GM12878 (cell line): Measurements from ENCODE around the gene UNC45A. TPM values are rescaled to one million over a fixed set of nuclear protein-coding genes. Genes with fewer than 3 reads are reported as not detected.
A peak's percentile ranks its signal among the peaks of the same experiment; 100 is the strongest.

Experiments used
- ATAC-seq: fragments of 200-7000 bp; cut with Tn5 transposase; 3 replicates; pipeline ENCODE4 v1.9.1; 2020; ENCODE audit warnings: mild to moderate bottlenecking, moderate library complexity
- BruUV-seq: library from RNA; stranded (reverse); fragments of 400-500 nt; replicated peaks from 2 replicates; lab custom pipeline; 2021; lab: Mats Ljungman, UMichigan
- CTCF ChIA-PET: fragments of 300-600 bp; sonication (Branson Sonifier 250); formaldehyde crosslinking; extraction: SDS; loops from one replicate; lab custom pipeline; 2021; ENCODE audit warnings: inconsistent platforms; lab: Yijun Ruan, JAX
- POLR2A ChIA-PET: fragments of 350-600 bp; formaldehyde crosslinking; extraction: SDS; loops from one replicate; lab custom pipeline; 2021; ENCODE audit warnings: inconsistent platforms; lab: Charles Lee
- RAD21 ChIA-PET: fragments of 300-600 bp; sonication (Branson Sonifier 250); formaldehyde crosslinking; loops from one replicate; lab custom pipeline; 2023; ENCODE audit warnings: antibody characterized with exemption; ENCODE audit not compliant: unreplicated experiment; lab: Charles Lee
- SMC1A ChIA-PET: fragments of 300-600 bp; sonication (Branson Sonifier 250); formaldehyde crosslinking; loops from one replicate; lab custom pipeline; 2023; ENCODE audit not compliant: unreplicated experiment, uncharacterized antibody; lab: Charles Lee
- DNase-seq: peaks from one replicate; pipeline ENCODE4 v3.0.0-alpha.2; 2011; ENCODE audit warnings: low read depth, low spot score
- FAIRE-seq: peaks from 3 replicates; lab custom pipeline; 2011; peaks lifted over from hg19 to GRCh38; lab: Jason Lieb, UNC
- H2AFZ ChIP-seq: 2 replicates; pipeline ENCODE4 v1.6.0; 2011; ENCODE audit warnings: low read depth, low read length, control low read depth; ENCODE audit not compliant: control insufficient read depth
- H3K27ac ChIP-seq: 2 replicates; pipeline ENCODE4 v1.5.1; 2011; ENCODE audit warnings: control low read depth; ENCODE audit not compliant: control insufficient read depth, insufficient read depth
- H3K27me3 ChIP-seq, 2 experiments: replicated peaks in 1 of 2; 2 replicates each; pipeline versions ENCODE4 v1.6.0 to v1.6.1; 2011; ENCODE audit warnings: low read length in 1 of 2; ENCODE audit not compliant: control insufficient read depth in 2 of 2, insufficient read depth in 2 of 2
- H3K36me3 ChIP-seq, 2 experiments: 2 replicates each; pipeline ENCODE4 v1.5.1; 2011; ENCODE audit warnings: low read length in 1 of 2; ENCODE audit not compliant: control insufficient read depth in 2 of 2, insufficient read depth in 2 of 2
- H3K4me1 ChIP-seq: 2 replicates; pipeline ENCODE4 v1.6.1; 2011; ENCODE audit warnings: mild to moderate bottlenecking, low read length, moderate library complexity, mixed read lengths; ENCODE audit not compliant: control insufficient read depth, insufficient read depth
- H3K4me2 ChIP-seq: 2 replicates; pipeline ENCODE4 v1.6.0; 2011; ENCODE audit warnings: control low read depth; ENCODE audit not compliant: control insufficient read depth, insufficient read depth
- H3K4me3 ChIP-seq: fragments of 200-600 bp; sonication (generic); 2 replicates; pipeline ENCODE4 v1.5.1; 2016
- H3K79me2 ChIP-seq: 2 replicates; pipeline ENCODE4 v1.6.0; 2011; ENCODE audit warnings: low read length; ENCODE audit not compliant: control insufficient read depth, insufficient read depth
- H3K9ac ChIP-seq: 2 replicates; pipeline ENCODE4 v1.8.0; 2011; ENCODE audit warnings: low read length, control low read depth, mixed read lengths; ENCODE audit not compliant: control insufficient read depth, insufficient read depth
- H3K9me3 ChIP-seq: replicated peaks from 3 replicates; pipeline ENCODE4 v1.5.1; 2011; ENCODE audit warnings: mild to moderate bottlenecking, low read length; ENCODE audit not compliant: control insufficient read depth, insufficient read depth
- H4K20me1 ChIP-seq: 2 replicates; pipeline ENCODE4 v1.6.0; 2011; ENCODE audit not compliant: control insufficient read depth, insufficient read depth
- CBX3 ChIP-seq: fragments of 200-600 bp; sonication (generic); IDR thresholded peaks from 2 replicates; pipeline ENCODE4 v1.6.1; 2016; ENCODE audit warnings: low read depth, borderline replicate concordance
- EED ChIP-seq: sonication (generic); IDR thresholded peaks from 2 replicates; pipeline ENCODE4 v1.6.1; 2016; ENCODE audit warnings: antibody characterized with exemption, low read depth
- IKZF1 ChIP-seq: fragments of 450-650 bp; conservative IDR thresholded peaks from 2 replicates; pipeline ENCODE4 v1.6.1; 2017; ENCODE audit warnings: antibody characterized with exemption, mild to moderate bottlenecking
- LARP7 ChIP-seq: fragments of 450-650 bp; IDR thresholded peaks from 2 replicates; pipeline ENCODE4 v1.6.1; 2017; ENCODE audit warnings: mild to moderate bottlenecking
- PML ChIP-seq: IDR thresholded peaks from 2 replicates; pipeline ENCODE4 v1.6.1; 2012; ENCODE audit warnings: low read length, inconsistent platforms
- RELB ChIP-seq: fragments of 450-650 bp; IDR thresholded peaks from 2 replicates; pipeline ENCODE4 v1.6.1; 2017; ENCODE audit warnings: low read depth, mild to moderate bottlenecking, moderate library complexity
- STAT3 ChIP-seq: IDR thresholded peaks from 2 replicates; pipeline ENCODE4 v1.6.1; 2011; ENCODE audit warnings: low read depth, low read length, improper control_type of control experiment
- ZNF622 ChIP-seq: fragments of 450-650 bp; IDR thresholded peaks from 2 replicates; pipeline ENCODE4 v1.6.1; 2017; ENCODE audit warnings: mild to moderate bottlenecking, inconsistent platforms
- ZZZ3 ChIP-seq: IDR thresholded peaks from 2 replicates; pipeline ENCODE4 v1.6.1; 2011; ENCODE audit warnings: low read depth; ENCODE audit not compliant: control insufficient read depth, insufficient read length
- WGBS: methylation state at CpG from one replicate; pipeline ENCODE4 v1.1.6; 2016; ENCODE audit warnings: low lambda C conversion rate; ENCODE audit not compliant: insufficient replicate concordance, insufficient coverage; ENCODE audit errors: missing lambda C conversion rate; 5-methylcytosine and 5-hydroxymethylcytosine counted together
- in situ Hi-C: fragments of 300-500 bp; cut with MboI; formaldehyde crosslinking; loops from 9 replicates; pipeline ENCODE4 v1.14.3; 2018; ENCODE audit warnings: mixed read lengths
- intact Hi-C: fragments of 100-400 bp; cut with micrococcal nuclease; formaldehyde crosslinking; loops from one replicate; pipeline ENCODE4 v1.14.2; 2022; ENCODE audit not compliant: unreplicated experiment
- polyA plus RNA-seq, 11 experiments: library from polyadenylated mRNA; depleted of rRNA in 4 of 11; unstranded in 6 of 11; stranded (reverse) in 5 of 11; fragments of >200 nt; fragmentation: Nextera tagmentation in 4 of 11; fragmentation: Illumina TruSeq in 1 of 11; extraction: Ambion mirVana in 4 of 11; extraction: Trizol in 1 of 11; gene quantifications; 1 replicate in 1 of 11; 2 replicates in 10 of 11; pipeline versions ENCODE4 v1.2.1 to v1.2.3, GENCODE V29; 2011 to 2016; ENCODE audit warnings: inconsistent platforms in 2 of 11, missing spikeins in 2 of 11, low read depth in 1 of 11
- total RNA-seq, 4 experiments: library from RNA; depleted of rRNA in 3 of 4; stranded (reverse); fragments of >200 nt in 3 of 4; fragmentation: Illumina TruSeq in 1 of 4; extraction: Trizol in 1 of 4; gene quantifications; 2 replicates each; pipeline versions ENCODE4 v1.2.1 to v1.2.3, GENCODE V29; 2013 to 2021
- TF ChIP-seq, protein P1 (sequence below): fragments of 450-650 bp; IDR thresholded peaks from 2 replicates; pipeline ENCODE4 v1.6.1; 2016; ENCODE audit warnings: mild to moderate bottlenecking, moderate library complexity, borderline replicate concordance
- TF ChIP-seq, protein P2 (sequence below): fragments of 450-650 bp; IDR thresholded peaks from 2 replicates; pipeline ENCODE4 v1.6.1; 2016; ENCODE audit warnings: mild to moderate bottlenecking
- TF ChIP-seq, protein P3 (sequence below): fragments of 450-650 bp; formaldehyde crosslinking; IDR thresholded peaks from 2 replicates; pipeline ENCODE4 v1.4.0; 2020; ENCODE audit warnings: mild to moderate bottlenecking, moderate library complexity

Gene UNC45A
- total and polyA plus RNA-seq, 10 of the 15 experiments (the other 5 are each of a cell fraction or from before 2014, with no cell fraction given): 10.3 to 57.8 (median 40.5) TPM

DNA sequence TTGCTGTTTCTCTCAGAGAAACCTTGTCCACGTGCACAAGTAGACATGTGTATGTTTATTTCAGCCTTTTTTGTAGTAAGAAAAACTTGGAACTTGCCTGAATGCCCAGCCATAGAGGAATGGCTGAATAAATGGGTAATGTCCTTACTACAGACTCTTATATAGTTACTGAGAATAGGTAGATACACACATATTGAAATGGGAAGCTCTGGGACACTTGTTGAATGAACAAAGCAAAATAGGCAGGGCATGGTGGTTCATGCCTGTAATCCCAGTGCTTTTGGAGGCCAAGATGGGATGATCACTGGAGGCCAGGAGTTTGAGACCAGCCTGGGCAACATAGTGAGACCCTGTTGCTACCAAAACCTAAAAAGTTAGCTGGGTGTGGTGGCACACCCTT is 1.7 kb downstream of the UNC45A start:
- Histone ChIP-seq H3K4me1 (peaks cover 22% of the 10 kb centered on the region), H3K36me3 (peaks cover 4 to 16% of the 10 kb centered on the region in 2 experiments; a peak in 3 of 4 replicates), H3K9ac (no peak overlapping the region), H2AFZ (no peak overlapping the region), H3K27me3 (no peaks in the 10 kb centered on the region), H3K4me3 (no peak overlapping the region), H3K27ac (no peak overlapping the region), H3K79me2 (peaks cover 15% of the 10 kb centered on the region), H4K20me1 (no peaks in the 10 kb centered on the region; the same call in 1 of the 2 replicates), H3K4me2 (0 out of 2 replicates have a peak overlapping the region, but pooled peaks have one; percentile 18), H3K9me3 (no peaks in the 10 kb centered on the region)
- no peak for ATAC-seq
- POLR2A ChIA-PET: interaction anchor here (0.6 kb wide), 1 partner anchor 35 kb away, joined by 6 read pairs; no protein-coding TSS in a partner anchor
- no peak for FAIRE-seq
- TF ChIP-seq IKZF1 (no peak), ZZZ3 (no peak), LARP7 (no peak), ZNF622 (no peak), STAT3 (no peak), RELB (no peak), CBX3 (no peak), EED (no peak), PML (no peak)
- TF ChIP-seq, protein P1, sequence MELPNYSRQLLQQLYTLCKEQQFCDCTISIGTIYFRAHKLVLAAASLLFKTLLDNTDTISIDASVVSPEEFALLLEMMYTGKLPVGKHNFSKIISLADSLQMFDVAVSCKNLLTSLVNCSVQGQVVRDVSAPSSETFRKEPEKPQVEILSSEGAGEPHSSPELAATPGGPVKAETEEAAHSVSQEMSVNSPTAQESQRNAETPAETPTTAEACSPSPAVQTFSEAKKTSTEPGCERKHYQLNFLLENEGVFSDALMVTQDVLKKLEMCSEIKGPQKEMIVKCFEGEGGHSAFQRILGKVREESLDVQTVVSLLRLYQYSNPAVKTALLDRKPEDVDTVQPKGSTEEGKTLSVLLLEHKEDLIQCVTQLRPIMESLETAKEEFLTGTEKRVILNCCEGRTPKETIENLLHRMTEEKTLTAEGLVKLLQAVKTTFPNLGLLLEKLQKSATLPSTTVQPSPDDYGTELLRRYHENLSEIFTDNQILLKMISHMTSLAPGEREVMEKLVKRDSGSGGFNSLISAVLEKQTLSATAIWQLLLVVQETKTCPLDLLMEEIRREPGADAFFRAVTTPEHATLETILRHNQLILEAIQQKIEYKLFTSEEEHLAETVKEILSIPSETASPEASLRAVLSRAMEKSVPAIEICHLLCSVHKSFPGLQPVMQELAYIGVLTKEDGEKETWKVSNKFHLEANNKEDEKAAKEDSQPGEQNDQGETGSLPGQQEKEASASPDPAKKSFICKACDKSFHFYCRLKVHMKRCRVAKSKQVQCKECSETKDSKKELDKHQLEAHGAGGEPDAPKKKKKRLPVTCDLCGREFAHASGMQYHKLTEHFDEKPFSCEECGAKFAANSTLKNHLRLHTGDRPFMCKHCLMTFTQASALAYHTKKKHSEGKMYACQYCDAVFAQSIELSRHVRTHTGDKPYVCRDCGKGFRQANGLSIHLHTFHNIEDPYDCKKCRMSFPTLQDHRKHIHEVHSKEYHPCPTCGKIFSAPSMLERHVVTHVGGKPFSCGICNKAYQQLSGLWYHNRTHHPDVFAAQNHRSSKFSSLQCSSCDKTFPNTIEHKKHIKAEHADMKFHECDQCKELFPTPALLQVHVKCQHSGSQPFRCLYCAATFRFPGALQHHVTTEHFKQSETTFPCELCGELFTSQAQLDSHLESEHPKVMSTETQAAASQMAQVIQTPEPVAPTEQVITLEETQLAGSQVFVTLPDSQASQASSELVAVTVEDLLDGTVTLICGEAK: no peak
- TF ChIP-seq, protein P2, sequence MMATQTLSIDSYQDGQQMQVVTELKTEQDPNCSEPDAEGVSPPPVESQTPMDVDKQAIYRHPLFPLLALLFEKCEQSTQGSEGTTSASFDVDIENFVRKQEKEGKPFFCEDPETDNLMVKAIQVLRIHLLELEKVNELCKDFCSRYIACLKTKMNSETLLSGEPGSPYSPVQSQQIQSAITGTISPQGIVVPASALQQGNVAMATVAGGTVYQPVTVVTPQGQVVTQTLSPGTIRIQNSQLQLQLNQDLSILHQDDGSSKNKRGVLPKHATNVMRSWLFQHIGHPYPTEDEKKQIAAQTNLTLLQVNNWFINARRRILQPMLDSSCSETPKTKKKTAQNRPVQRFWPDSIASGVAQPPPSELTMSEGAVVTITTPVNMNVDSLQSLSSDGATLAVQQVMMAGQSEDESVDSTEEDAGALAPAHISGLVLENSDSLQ: no peak
- TF ChIP-seq, protein P3, sequence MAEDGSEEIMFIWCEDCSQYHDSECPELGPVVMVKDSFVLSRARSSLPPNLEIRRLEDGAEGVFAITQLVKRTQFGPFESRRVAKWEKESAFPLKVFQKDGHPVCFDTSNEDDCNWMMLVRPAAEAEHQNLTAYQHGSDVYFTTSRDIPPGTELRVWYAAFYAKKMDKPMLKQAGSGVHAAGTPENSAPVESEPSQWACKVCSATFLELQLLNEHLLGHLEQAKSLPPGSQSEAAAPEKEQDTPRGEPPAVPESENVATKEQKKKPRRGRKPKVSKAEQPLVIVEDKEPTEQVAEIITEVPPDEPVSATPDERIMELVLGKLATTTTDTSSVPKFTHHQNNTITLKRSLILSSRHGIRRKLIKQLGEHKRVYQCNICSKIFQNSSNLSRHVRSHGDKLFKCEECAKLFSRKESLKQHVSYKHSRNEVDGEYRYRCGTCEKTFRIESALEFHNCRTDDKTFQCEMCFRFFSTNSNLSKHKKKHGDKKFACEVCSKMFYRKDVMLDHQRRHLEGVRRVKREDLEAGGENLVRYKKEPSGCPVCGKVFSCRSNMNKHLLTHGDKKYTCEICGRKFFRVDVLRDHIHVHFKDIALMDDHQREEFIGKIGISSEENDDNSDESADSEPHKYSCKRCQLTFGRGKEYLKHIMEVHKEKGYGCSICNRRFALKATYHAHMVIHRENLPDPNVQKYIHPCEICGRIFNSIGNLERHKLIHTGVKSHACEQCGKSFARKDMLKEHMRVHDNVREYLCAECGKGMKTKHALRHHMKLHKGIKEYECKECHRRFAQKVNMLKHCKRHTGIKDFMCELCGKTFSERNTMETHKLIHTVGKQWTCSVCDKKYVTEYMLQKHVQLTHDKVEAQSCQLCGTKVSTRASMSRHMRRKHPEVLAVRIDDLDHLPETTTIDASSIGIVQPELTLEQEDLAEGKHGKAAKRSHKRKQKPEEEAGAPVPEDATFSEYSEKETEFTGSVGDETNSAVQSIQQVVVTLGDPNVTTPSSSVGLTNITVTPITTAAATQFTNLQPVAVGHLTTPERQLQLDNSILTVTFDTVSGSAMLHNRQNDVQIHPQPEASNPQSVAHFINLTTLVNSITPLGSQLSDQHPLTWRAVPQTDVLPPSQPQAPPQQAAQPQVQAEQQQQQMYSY (CRISPR knock-in tag): no peak
- CTCF ChIA-PET: interaction anchor here (1.0 to 18.1 kb wide), 4 partner anchors 19 to 113 kb away, joined by 3 to 480 read pairs (median 39); partner anchors contain the start of genes MAN2A2 and RCCD1
- DNase-seq: no peak
- in situ Hi-C loops: no loop called here
- WGBS: 100% methylated on average over 1 of the region's 1 CpG
- RAD21 ChIA-PET: interaction anchor here (0.8 to 4.3 kb wide), 3 partner anchors 18 to 458 kb away, joined by 3 to 16 read pairs (median 7); partner anchors contain the start of gene RCCD1
- BruUV-seq: no TSS peak
- intact Hi-C loops: loop anchor here (10.0 kb wide), 1 partner anchor 82 kb away; no protein-coding TSS in a partner anchor
- SMC1A ChIA-PET: interaction anchor here (1.7 to 9.2 kb wide), 2 partner anchors 36 to 43 kb away, joined by 4 to 225 read pairs; partner anchors contain the start of gene MAN2A2
